T47D (cell line): Measurements from ENCODE around the gene ZNF385B.

Experiments
- DNase-seq, 2 experiments: peaks; one replicate each; pipeline versions ENCODE4 v3.0.0 to v3.0.0-alpha.2; 2011 to 2012; ENCODE audit warnings: low read depth in 1 of 2, low spot score in 1 of 2
- JUND ChIP-seq: IDR thresholded peaks from 2 replicates; pipeline ENCODE4 v1.6.1; 2012; ENCODE audit warnings: low read depth
- in situ Hi-C: cut with HindIII; loops from 2 replicates; pipeline ENCODE4 v1.10.0; 2016; ENCODE audit warnings: low sequenced_read_pairs, low pct_unique_long_range_greater_than_20kb

Gene ZNF385B

GRCh38 chr2:179541586-179541985 lies 319.8 kb downstream of the ZNF385B start:
- in situ Hi-C loops = no loop called here
- no peak for DNase-seq
- no peak for TF ChIP-seq JUND

- TF ChIP-seq JUND = no peak
- DNase-seq = no peak
- in situ Hi-C loops = no loop called here
These were observed 322.3 kb downstream of the ZNF385B start for GRCh38 chr2:179539124-179539511.

GRCh38 chr2:179538406-179539123 lies 322.8 kb downstream of the ZNF385B start:
- in situ Hi-C loops = no loop called here
- no peak for TF ChIP-seq JUND
- no peak for DNase-seq

- no peak for DNase-seq
- no peak for TF ChIP-seq JUND
- in situ Hi-C loops = no loop called here
These were observed 325.2 kb downstream of the ZNF385B start for GRCh38 chr2:179536185-179536584.

GRCh38 chr2:179533875-179534274 lies 327.5 kb downstream of the ZNF385B start:
- no peak for TF ChIP-seq JUND
- in situ Hi-C loops = no loop called here
- DNase-seq = no peak

- in situ Hi-C loops = no loop called here
- no peak for DNase-seq
- no peak for TF ChIP-seq JUND
These were observed 328.5 kb downstream of the ZNF385B start for GRCh38 chr2:179532863-179533278.

GRCh38 chr2:179528576-179529069 lies 332.8 kb downstream of the ZNF385B start:
- TF ChIP-seq JUND = no peak
- DNase-seq = no peak
- in situ Hi-C loops = no loop called here

- DNase-seq = no peak
- in situ Hi-C loops = no loop called here
- no peak for TF ChIP-seq JUND
These were observed 336.1 kb downstream of the ZNF385B start for GRCh38 chr2:179525340-179525739.

- no peak for TF ChIP-seq JUND
- in situ Hi-C loops = no loop called here
- no peak for DNase-seq
These were observed 336.5 kb downstream of the ZNF385B start for GRCh38 chr2:179524809-179525339.

- TF ChIP-seq JUND = no peak
- in situ Hi-C loops = no loop called here
- no peak for DNase-seq
These were observed 339.5 kb downstream of the ZNF385B start for GRCh38 chr2:179521944-179522343.

- no peak for TF ChIP-seq JUND
- in situ Hi-C loops = no loop called here
- no peak for DNase-seq
These were observed 342.6 kb downstream of the ZNF385B start for GRCh38 chr2:179518830-179519229.

- in situ Hi-C loops = no loop called here
- DNase-seq = no peak
- no peak for TF ChIP-seq JUND
These were observed 348.2 kb downstream of the ZNF385B start for GRCh38 chr2:179513181-179513580.

- in situ Hi-C loops = no loop called here
- no peak for DNase-seq
- TF ChIP-seq JUND = no peak
These were observed 349.0 kb downstream of the ZNF385B start for GRCh38 chr2:179512281-179513035.
